ENCODE results near the gene ABHD12. TPM values are rescaled to one million over a fixed set of nuclear protein-coding genes. Genes with fewer than 3 reads are reported as not detected.
"Not testable (repeated sequence)": the region's sequence is repeated elsewhere in the genome, so short reads cannot be mapped to it uniquely, and the experiment has no call there.

The ABHD12 gene
- 25.0 TPM for total RNA-seq

GRCh38 chr20:25390538-25391528 is at the start of gene ABHD12:
TSS of gene ABHD12 (minus strand) at chr20:25390835. CDS start at chr20:25390703, 132 bp downstream.
- DNase-seq (ENCODE audit: low spot score) (peak; percentile 97), ATAC-seq (peak; percentile 95)

DNA sequence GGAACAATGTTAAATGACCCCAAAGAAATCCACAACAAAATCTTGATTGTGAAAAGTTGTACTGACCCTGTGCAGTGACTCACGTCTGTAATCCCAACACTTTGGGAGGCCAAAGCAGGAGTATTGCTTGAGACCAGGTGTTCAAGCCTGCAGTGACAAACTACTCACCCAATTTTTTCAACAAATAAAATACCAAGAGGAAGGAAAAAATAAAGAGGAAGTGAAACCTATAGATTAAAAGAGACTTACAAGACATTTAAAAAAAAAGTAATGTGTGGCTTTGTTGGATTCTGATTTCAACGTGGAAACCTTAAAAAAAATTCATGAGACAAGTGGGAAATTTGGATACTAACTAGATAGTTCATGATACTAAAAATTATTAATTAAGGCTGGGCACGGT is 48.7 kb upstream of the ABHD12 start:
- ATAC-seq (no peak), DNase-seq (ENCODE audit: low spot score) (no peak)

DNA sequence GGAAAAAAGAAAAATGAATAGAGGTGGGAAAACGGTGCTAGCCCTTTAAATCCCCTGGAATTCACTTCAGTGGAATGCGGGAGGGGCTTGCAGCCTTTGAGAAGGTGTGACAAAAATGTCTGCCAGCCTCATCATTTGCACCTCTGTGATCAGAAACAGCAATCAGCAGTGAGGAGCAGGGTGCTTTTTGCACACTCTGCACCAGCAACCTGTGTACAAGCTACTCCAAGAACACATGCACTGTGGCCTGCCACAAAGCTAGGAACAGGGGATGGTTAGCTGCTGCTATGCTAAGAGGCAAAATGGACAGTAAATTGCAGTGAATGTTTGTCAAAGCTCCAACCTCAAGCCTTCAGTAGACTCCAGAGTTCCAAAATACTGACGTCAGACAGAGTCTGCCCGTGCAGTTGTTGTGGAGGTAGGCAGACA is 46.5 kb upstream of the ABHD12 start:
- DNase-seq (ENCODE audit: low spot score) (no peak), ATAC-seq (no peak)

GRCh38 chr20:25424536-25424935 is 33.9 kb upstream of the ABHD12 start:
- DNase-seq (ENCODE audit: low spot score) (no peak), ATAC-seq (no peak)

- no peak for ATAC-seq
Observed at GRCh38 chr20:25422032-25422431, 31.4 kb upstream of the ABHD12 start.

DNA sequence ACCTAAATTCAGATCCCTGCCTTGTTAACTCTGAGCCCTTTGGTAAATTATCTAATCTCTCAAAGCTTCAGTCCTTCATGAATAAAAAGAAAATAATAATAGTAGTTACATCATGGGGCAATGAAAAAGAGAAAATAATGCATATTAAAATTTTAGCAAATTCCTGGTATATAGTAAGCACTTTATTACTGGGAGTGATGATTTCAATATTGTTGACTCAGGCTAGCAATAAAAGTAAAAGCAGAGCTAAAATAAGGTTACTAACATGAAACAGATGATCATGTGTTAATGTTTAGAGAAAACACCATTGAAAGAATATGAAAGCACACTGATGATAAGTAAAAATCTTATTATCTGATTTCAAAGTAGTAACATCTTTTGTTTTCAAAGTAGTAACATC is 30.5 kb upstream of the ABHD12 start:
- ATAC-seq (no peak), DNase-seq (ENCODE audit: low spot score) (no peak)

More at GRCh38 chr20:25422032-25422431, 31.4 kb upstream of the ABHD12 start:
- DNase-seq (ENCODE audit: low spot score) = no peak

DNA sequence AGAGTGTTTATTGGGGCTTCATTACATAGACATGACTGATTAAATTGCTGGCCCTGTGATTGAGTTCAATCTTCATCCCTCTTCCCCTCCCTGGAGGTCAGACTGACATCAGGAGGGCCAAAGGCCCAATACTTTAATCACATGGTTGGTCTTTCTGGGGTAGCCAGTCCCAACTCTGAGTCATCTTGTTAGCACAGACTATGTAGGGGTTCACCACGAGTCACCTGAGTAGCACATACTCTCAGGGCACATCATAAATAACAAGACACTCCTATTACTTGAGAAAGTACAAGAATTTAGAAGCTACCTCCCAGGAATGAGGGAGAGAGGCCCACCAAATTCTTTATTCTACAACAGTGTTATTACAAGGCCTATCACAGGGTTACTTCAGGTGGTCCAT is 28.1 kb upstream of the ABHD12 start:
- ATAC-seq (no peak), DNase-seq (ENCODE audit: low spot score) (no peak)

DNA sequence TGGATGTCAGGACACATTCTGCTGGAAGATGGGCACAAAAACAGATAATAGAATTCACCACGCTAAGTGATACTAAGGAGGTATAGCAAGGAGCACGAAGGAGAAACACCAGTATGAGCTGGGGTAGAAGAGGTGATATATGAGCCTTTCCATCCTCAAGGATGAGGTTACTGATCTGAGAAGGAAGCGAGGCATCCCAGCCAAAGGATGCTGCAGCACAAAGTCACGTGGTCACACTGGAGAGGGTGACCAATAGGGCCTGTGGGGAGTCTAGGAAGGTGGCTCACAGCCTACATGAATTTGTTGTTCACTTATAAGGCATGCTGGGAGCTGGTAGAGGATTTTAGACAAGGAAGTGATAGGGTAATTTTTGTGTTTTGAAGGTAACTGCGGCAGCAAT is 18.3 kb upstream of the ABHD12 start:
- ATAC-seq (no peak), DNase-seq (ENCODE audit: low spot score) (no peak)

DNA sequence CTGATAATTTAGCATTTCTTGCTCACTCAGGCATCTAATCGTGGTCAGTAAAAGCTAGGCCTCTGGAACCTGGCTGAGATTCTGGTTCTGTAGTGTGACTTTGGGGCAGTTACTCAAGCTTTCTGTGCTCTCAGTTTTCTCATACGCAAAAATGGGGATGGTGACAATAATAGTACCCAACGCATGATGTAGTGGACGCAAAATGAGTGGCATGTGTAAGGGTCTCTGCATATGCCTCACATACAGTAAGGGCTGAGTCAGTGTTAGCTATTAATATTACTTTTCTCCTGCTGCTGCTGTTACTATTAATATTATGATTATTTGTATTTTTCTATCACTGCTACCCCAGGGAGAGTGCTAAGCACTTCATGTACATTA is 17.5 kb upstream of the ABHD12 start:
- DNase-seq (ENCODE audit: low spot score) (no peak), ATAC-seq (no peak)

- DNase-seq (ENCODE audit: low spot score) = peak; percentile 88
- peak; percentile 98 for ATAC-seq
Observed at GRCh38 chr20:25407311-25408169, 16.9 kb upstream of the ABHD12 start, which contains the start of gene GINS1. TSS of gene GINS1 (plus strand) at chr20:25407673. CDS start at chr20:25407821, 148 bp downstream.

GRCh38 chr20:25402583-25402982 is 11.9 kb upstream of the ABHD12 start:
- no peak for ATAC-seq

GRCh38 chr20:25400291-25400732 is 9.7 kb upstream of the ABHD12 start:
- DNase-seq (ENCODE audit: low spot score); ATAC-seq: not testable (repeated sequence)

More at GRCh38 chr20:25402583-25402982, 11.9 kb upstream of the ABHD12 start:
- DNase-seq (ENCODE audit: low spot score) = no peak

DNA sequence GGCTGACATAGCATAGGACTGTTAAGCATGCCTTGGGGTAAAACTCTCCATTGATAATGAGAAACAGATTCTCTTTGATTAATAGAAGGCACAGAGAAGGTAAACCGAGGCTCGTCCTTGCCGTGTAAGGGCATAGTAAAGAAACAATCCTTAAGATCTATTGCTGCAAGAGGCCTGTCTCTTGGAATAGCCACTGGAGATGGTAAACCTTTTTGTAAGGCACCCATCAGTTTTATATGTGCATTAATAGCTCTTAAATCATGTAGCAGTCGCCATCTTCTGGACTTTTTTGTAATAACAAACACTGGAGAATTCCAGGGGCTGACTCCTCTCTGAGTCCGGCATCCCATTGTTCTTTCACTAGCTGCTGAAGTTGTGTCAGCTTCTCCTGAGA is 8.4 kb upstream of the ABHD12 start:
- DNase-seq (ENCODE audit: low spot score) (no peak), ATAC-seq (peak; percentile 96)

- DNase-seq (ENCODE audit: low spot score) (no peak), ATAC-seq (no peak)
Observed at GRCh38 chr20:25398376-25399036, 7.9 kb upstream of the ABHD12 start.

DNA sequence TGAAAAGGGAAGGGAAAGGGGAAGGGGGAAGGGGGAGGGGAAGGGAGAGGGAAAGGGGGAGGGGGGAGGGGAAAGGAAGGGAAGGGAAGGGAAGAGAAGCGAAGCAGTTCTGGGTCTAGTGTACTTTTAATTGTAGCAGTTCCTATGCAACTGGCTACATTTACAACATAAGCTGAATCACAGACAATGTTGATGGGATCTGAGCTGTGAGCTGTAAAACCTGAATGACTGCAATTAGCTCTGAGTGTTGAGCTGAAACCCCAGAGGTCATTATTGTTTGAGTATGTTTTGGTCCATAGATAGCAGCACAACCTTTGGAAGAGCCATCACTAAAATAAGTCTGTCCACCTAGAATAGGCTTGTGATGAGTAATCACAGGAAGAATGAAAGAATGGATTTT is 7.2 kb upstream of the ABHD12 start:
- DNase-seq (ENCODE audit: low spot score) (no peak), ATAC-seq (no peak)

GRCh38 chr20:25397096-25397495 is 6.5 kb upstream of the ABHD12 start:
- DNase-seq (ENCODE audit: low spot score) = no peak
- ATAC-seq = no peak

DNA sequence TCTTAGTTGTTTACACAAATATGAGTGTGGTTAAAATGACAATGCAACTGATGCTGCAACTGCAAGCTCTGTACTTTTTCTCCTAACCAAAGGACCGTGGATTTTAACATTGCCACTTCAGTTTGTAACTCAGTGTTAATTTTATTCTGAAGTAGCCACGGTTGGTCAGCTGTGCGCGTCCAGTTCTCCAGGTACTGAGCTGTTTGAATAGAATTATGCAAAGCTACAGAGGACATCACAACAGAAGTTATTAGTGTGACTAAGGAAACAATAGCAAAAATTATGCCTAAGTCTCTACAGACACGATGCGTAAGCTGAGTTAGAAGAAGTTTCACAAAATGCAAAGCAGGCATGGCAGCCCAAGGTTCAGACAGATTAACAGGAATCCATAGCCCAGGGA is 4.4 kb upstream of the ABHD12 start:
- ATAC-seq (no peak), DNase-seq (ENCODE audit: low spot score) (no peak)

DNA sequence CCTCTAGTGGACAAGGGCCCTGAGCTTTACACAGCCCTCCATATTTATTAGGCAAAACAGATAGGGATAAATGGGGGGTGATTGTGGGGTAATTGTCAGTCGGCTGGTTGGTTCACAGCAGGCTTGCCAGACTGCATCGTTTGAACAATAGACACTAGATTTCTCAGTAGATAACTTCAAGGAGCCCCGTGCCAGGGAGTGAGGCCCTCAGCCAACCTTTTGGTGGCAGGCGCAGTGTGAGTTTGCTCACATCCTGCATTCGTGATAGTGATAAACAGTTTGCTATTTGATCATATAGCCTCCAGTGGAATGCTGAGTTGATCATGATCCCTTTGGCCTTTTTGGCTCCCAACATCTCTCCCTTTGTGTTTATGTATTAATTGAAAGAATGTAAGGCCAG is 3.6 kb upstream of the ABHD12 start:
- DNase-seq (ENCODE audit: low spot score) = no peak
- ATAC-seq = no peak

GRCh38 chr20:25389858-25390537 is 637 bp downstream of the ABHD12 start:
- ATAC-seq (peak; percentile 62), DNase-seq (ENCODE audit: low spot score) (peak; percentile 60)

DNA sequence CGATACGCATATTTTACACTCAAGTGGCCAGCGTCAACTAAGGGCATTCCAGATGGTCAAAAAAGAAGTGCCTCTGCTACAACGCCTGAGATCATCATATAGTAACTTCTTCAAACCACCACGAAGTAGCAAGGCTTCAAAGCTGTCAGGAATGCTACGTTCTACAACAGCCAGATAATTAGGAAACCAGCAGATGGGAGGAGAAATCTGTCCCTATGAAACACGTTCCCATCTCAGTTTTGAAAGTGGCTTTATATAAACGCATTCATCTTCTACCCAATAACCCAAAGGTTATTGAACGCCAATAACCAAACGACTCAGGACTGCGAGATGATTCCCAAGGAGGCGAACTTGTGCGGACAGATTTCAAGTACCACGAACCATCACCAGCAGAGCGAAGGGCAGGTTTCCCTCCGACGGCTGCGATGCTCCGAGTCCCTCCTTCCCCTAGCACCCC is 1.2 kb downstream of the ABHD12 start:
- no peak for ATAC-seq
- no peak for DNase-seq (ENCODE audit: low spot score)

All from left lobe of liver (tissue), 2 donors.